H1 (cell line): ENCODE data around the gene STKLD1. TPM values are rescaled to one million over a fixed set of nuclear protein-coding genes. Genes with fewer than 3 reads are reported as not detected.

ENCODE experiments used
- CTCF ChIA-PET: fragments of 300-600 bp; sonication (Branson Sonifier 250); formaldehyde crosslinking; loops from one replicate; lab custom pipeline; 2021; ENCODE audit not compliant: partially characterized antibody; lab: Charles Lee
- POLR2A ChIA-PET: fragments of 300-600 bp; sonication (Branson Sonifier 250); formaldehyde crosslinking; loops from one replicate; lab custom pipeline; 2021; ENCODE audit warnings: inconsistent platforms; ENCODE audit not compliant: partially characterized antibody; lab: Charles Lee
- DNase-seq, 2 experiments: peaks; one replicate each; pipeline versions ENCODE4 v3.0.0 to v3.0.0-alpha.2; 2010 to 2022; ENCODE audit warnings: low spot score in 2 of 2, low read depth in 1 of 2, mixed read lengths in 1 of 2
- FAIRE-seq: peaks from 2 replicates; lab custom pipeline; 2011; peaks lifted over from hg19 to GRCh38; lab: Jason Lieb, UNC
- H2AFZ ChIP-seq: 2 replicates; pipeline ENCODE4 v1.8.1; 2012; ENCODE audit warnings: low read length, inconsistent platforms
- H2AK5ac ChIP-seq: 2 replicates; pipeline ENCODE4 v1.6.1; 2013; ENCODE audit warnings: low read depth, low read length
- H2BK120ac ChIP-seq: replicated peaks from 2 replicates; pipeline ENCODE3; 2013; ENCODE audit warnings: low read depth, low read length, inconsistent platforms
- H2BK12ac ChIP-seq: 2 replicates; pipeline ENCODE4 v1.6.1; 2013; ENCODE audit warnings: low read depth, low read length
- H2BK15ac ChIP-seq: 2 replicates; pipeline ENCODE4 v1.6.1; 2013; ENCODE audit warnings: low read length
- H2BK20ac ChIP-seq: 2 replicates; pipeline ENCODE4 v1.6.1; 2013; ENCODE audit warnings: low read length
- H2BK5ac ChIP-seq: 2 replicates; pipeline ENCODE4 v1.6.1; 2013; ENCODE audit warnings: low read depth, low read length
- H3K14ac ChIP-seq: 2 replicates; pipeline ENCODE4 v1.6.1; 2013; ENCODE audit warnings: inconsistent platforms; ENCODE audit not compliant: insufficient read length
- H3K18ac ChIP-seq: 2 replicates; pipeline ENCODE4 v1.6.1; 2013; ENCODE audit warnings: low read length; ENCODE audit errors: extremely low read depth
- H3K23ac ChIP-seq: 2 replicates; pipeline ENCODE4 v1.6.1; 2013; ENCODE audit warnings: inconsistent platforms; ENCODE audit not compliant: insufficient read length
- H3K23me2 ChIP-seq: 2 replicates; pipeline ENCODE4 v1.6.1; 2013; ENCODE audit warnings: low read depth, low read length
- H3K27ac ChIP-seq: 2 replicates; pipeline ENCODE4 v1.6.1; 2011; ENCODE audit warnings: low read depth, low read length, inconsistent platforms
- H3K27me3 ChIP-seq, 4 experiments: replicated peaks in 1 of 4; 1 replicate in 1 of 4; 2 replicates in 3 of 4; pipeline versions ENCODE4 v1.6.1 to v1.8.1; 2011 to 2013; ENCODE audit warnings: low read length in 3 of 4, mild to moderate bottlenecking in 3 of 4, inconsistent platforms in 2 of 4, mixed read lengths in 2 of 4, moderate library complexity in 1 of 4; ENCODE audit not compliant: control insufficient read depth in 3 of 4, insufficient read depth in 3 of 4; ENCODE audit errors: extremely low read depth in 1 of 4
- H3K36me3 ChIP-seq, 4 experiments: 2 replicates each; pipeline versions ENCODE4 v1.6.1 to v1.8.1; 2011 to 2013; ENCODE audit warnings: mild to moderate bottlenecking in 4 of 4, low read length in 3 of 4, moderate library complexity in 2 of 4, control low read depth in 1 of 4, inconsistent platforms in 1 of 4; ENCODE audit not compliant: insufficient read depth in 4 of 4, control insufficient read depth in 2 of 4
- H3K4ac ChIP-seq: replicated peaks from 2 replicates; pipeline ENCODE3; 2013; ENCODE audit warnings: low read length, low read depth, mixed read lengths, inconsistent platforms; ENCODE audit not compliant: insufficient read length
- H3K4me1 ChIP-seq, 4 experiments: replicated peaks in 1 of 4; 1 replicate in 1 of 4; 2 replicates in 3 of 4; pipeline versions ENCODE4 v1.6.1 to v1.8.1; 2011 to 2013; ENCODE audit warnings: low read length in 3 of 4, inconsistent platforms in 2 of 4, mixed read lengths in 1 of 4; ENCODE audit not compliant: insufficient read depth in 4 of 4, control insufficient read depth in 3 of 4
- H3K4me2 ChIP-seq, 2 experiments: 2 replicates each; pipeline versions ENCODE4 v1.6.1 to v1.8.1; 2011 to 2013; ENCODE audit warnings: low read depth in 2 of 2, low read length in 2 of 2, control low read depth in 1 of 2, inconsistent platforms in 1 of 2, mild to moderate bottlenecking in 1 of 2; ENCODE audit not compliant: insufficient read depth in 1 of 2
- H3K4me3 ChIP-seq, 4 experiments: fragments of 200-600, 300-600 bp in 1 of 4; sonication (generic), shearing (Covaris generic), sonication (Bioruptor Twin) in 1 of 4; 2 replicates each; pipeline versions ENCODE4 v1.5.1 to v1.8.1; 2011 to 2016; ENCODE audit warnings: low read length in 4 of 4, low read depth in 3 of 4, control low read depth in 2 of 4, inconsistent platforms in 2 of 4, mild to moderate bottlenecking in 2 of 4, mixed read lengths in 1 of 4, moderate library complexity in 1 of 4; ENCODE audit not compliant: insufficient read depth in 2 of 4; ENCODE audit errors: extremely low read depth in 1 of 4
- H3K56ac ChIP-seq: replicated peaks from 2 replicates; pipeline ENCODE3; 2013; ENCODE audit warnings: low read depth, mild to moderate bottlenecking, mixed read lengths, low read length, inconsistent platforms; ENCODE audit not compliant: insufficient read length
- H3K79me1 ChIP-seq: 2 replicates; pipeline ENCODE4 v1.6.1; 2013; ENCODE audit warnings: low read depth, low read length, control low read depth
- H3K79me2 ChIP-seq, 2 experiments: 2 replicates each; pipeline versions ENCODE4 v1.6.1 to v1.8.1; 2012 to 2013; ENCODE audit warnings: low read length in 2 of 2, mild to moderate bottlenecking in 2 of 2, inconsistent platforms in 1 of 2; ENCODE audit not compliant: insufficient read depth in 2 of 2, control insufficient read depth in 1 of 2
- H3K9ac ChIP-seq, 4 experiments: replicated peaks in 1 of 4; 1 replicate in 1 of 4; 2 replicates in 3 of 4; pipeline versions ENCODE4 v1.6.1 to v1.8.1; 2011 to 2013; ENCODE audit warnings: low read depth in 3 of 4, low read length in 3 of 4, control low read depth in 2 of 4, mild to moderate bottlenecking in 2 of 4, moderate library complexity in 2 of 4, inconsistent platforms in 1 of 4; ENCODE audit errors: extremely low read depth in 1 of 4
- H3K9me3 ChIP-seq, 2 experiments: 2 replicates each; pipeline versions ENCODE4 v1.6.1 to v1.8.1; 2012 to 2013; ENCODE audit warnings: mild to moderate bottlenecking in 2 of 2, moderate library complexity in 2 of 2, control low read depth in 1 of 2, inconsistent platforms in 1 of 2, low read depth in 1 of 2, low read length in 1 of 2, mixed read lengths in 1 of 2; ENCODE audit not compliant: insufficient read depth in 2 of 2
- H4K20me1 ChIP-seq, 2 experiments: replicated peaks in 1 of 2; 2 replicates each; pipeline versions ENCODE3 to v1.8.1; 2011 to 2013; ENCODE audit warnings: inconsistent platforms in 2 of 2, low read length in 2 of 2, mild to moderate bottlenecking in 1 of 2; ENCODE audit not compliant: insufficient read depth in 2 of 2, control insufficient read depth in 1 of 2
- H4K5ac ChIP-seq: 2 replicates; pipeline ENCODE4 v1.6.1; 2013; ENCODE audit warnings: low read length, low read depth, mixed read lengths, inconsistent platforms; ENCODE audit not compliant: insufficient read length
- H4K8ac ChIP-seq: 2 replicates; pipeline ENCODE4 v1.8.0; 2013; ENCODE audit warnings: mild to moderate bottlenecking, moderate library complexity, low read length, inconsistent platforms; ENCODE audit not compliant: insufficient read depth; ENCODE audit errors: extremely low read depth
- H4K91ac ChIP-seq: replicated peaks from 2 replicates; pipeline ENCODE3; 2013; ENCODE audit warnings: low read length, mixed read lengths, inconsistent platforms; ENCODE audit not compliant: insufficient read length
- BCL11A ChIP-seq, 2 experiments: IDR thresholded peaks; one replicate each; pipeline ENCODE4 v1.6.1; 2011; ENCODE audit warnings: low read depth in 2 of 2, low read length in 2 of 2, mild to moderate bottlenecking in 2 of 2
- BRCA1 ChIP-seq: IDR thresholded peaks from 2 replicates; pipeline ENCODE4 v1.6.1; 2012; ENCODE audit warnings: low read depth, low read length, improper control_type of control experiment
- CEBPB ChIP-seq: IDR thresholded peaks from 2 replicates; pipeline ENCODE4 v1.6.1; 2012; ENCODE audit warnings: low read depth, low read length
- MAFK ChIP-seq: IDR thresholded peaks from 2 replicates; pipeline ENCODE4 v1.6.1; 2012; ENCODE audit warnings: low read depth, mild to moderate bottlenecking, improper control_type of control experiment, low read length
- RBBP5 ChIP-seq: IDR thresholded peaks from 2 replicates; pipeline ENCODE4 v1.7.1; 2012; ENCODE audit warnings: low read depth, mild to moderate bottlenecking, inconsistent platforms, low read length, moderate library complexity, borderline replicate concordance
- SP1 ChIP-seq: IDR thresholded peaks from 2 replicates; pipeline ENCODE4 v1.6.1; 2011; ENCODE audit warnings: low read depth, low read length
- TBP ChIP-seq: IDR thresholded peaks from 2 replicates; pipeline ENCODE4 v1.6.1; 2011; ENCODE audit warnings: low read depth, low read length, improper control_type of control experiment
- WGBS, 2 experiments: shearing (Covaris generic) in 1 of 2; methylation state at CpG; one replicate each; pipeline versions ENCODE4 v1.1.6 to v1.1.7; 2013 to 2015; ENCODE audit warnings: low lambda C conversion rate in 2 of 2, mixed read lengths in 2 of 2, inconsistent platforms in 1 of 2, low coverage in 1 of 2, missing lambda C conversion rate in 1 of 2; ENCODE audit not compliant: insufficient replicate concordance in 2 of 2, insufficient coverage in 1 of 2, insufficient read length in 1 of 2; ENCODE audit errors: extremely low coverage in 1 of 2, missing lambda C conversion rate in 1 of 2; 5-methylcytosine and 5-hydroxymethylcytosine counted together
- polyA plus RNA-seq, 7 experiments: library from polyadenylated mRNA; depleted of rRNA in 3 of 7; stranded (reverse) in 5 of 7; unstranded in 2 of 7; fragments of >200 nt in 5 of 7; fragments of 200-250 nt in 2 of 7; gene quantifications; 1 replicate in 5 of 7; 2 replicates in 1 of 7; 4 replicates in 1 of 7; pipeline versions ENCODE4 v1.2.1 to v1.2.3, GENCODE V29; 2011 to 2013; ENCODE audit warnings: missing spikeins in 2 of 7, mixed read lengths in 2 of 7
- total RNA-seq: library from RNA; stranded (reverse); fragmentation: NEBNext Ultra II Directional; extraction: Animal tissue kit (Norgen Biotek cat#: 25700); gene quantifications from 2 replicates; pipeline ENCODE4 v1.2.1, GENCODE V29; 2021
- TF ChIP-seq, protein P1 (sequence below): IDR thresholded peaks from 2 replicates; pipeline ENCODE4 v1.6.1; 2011; ENCODE audit warnings: low read length, improper control_type of control experiment

The STKLD1 gene
- total and polyA plus RNA-seq, 2 of the 8 experiments (the other 6 are each of a cell fraction or from before 2014, with no cell fraction given): 0.26 TPM; not detected in 1

DNA sequence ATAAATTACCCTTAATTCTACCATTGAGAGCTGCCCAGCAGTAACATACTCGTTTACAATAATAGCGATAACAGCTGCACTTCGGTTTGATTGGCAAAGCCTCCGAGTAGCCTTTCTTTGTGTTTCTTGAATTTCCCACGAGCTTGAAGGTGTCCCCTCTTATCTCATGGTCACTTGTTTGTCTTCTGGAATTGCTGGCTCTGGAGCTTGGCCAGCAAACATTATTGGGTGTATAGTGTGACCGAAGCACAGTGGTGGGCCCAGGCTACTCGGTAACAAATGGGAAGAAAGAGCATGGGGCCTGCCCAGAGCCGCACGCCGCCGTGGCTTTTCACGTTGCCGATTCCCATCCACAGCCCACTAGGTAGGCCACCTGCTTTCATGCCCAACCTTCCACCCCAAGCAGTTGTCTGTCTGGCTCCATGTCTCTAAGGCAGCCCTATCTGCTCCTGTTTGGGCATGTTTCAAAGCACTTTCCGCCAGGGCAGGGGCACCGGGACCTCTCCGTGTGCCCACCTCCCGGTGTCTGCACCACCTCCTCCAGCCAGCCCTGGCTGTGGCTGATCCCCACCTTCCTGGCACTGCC lies 8.7 kb downstream of the STKLD1 start:
- Histone ChIP-seq H3K27me3 (peaks cover 0 to 2% (median 0%) of the 10 kb centered on the region in 4 experiments; a peak in 1 of 7 replicates), H2BK20ac (no peak overlapping the region), H3K23me2 (peaks cover 16% of the 10 kb centered on the region; the same call in 1 of the 2 replicates), H3K9ac (no peak overlapping the region), H2AK5ac (no peak overlapping the region), H2BK5ac (no peak overlapping the region), H3K27ac (no peak overlapping the region), H3K4ac (no peak overlapping the region), H3K23ac (no peak overlapping the region), H2BK12ac (no peak overlapping the region), H3K79me2 (no peaks in the 10 kb centered on the region), H3K36me3 (no peaks in the 10 kb centered on the region; a peak in 1 of 8 replicates), H3K79me1 (no peaks in the 10 kb centered on the region), H3K4me3 (no peak overlapping the region), H3K56ac (no peak overlapping the region), H2BK15ac (no peak overlapping the region), H3K4me2 (no peak overlapping the region), H4K91ac (no peak overlapping the region), H4K8ac (no peak overlapping the region), H3K9me3 (peaks cover 0 to 11% of the 10 kb centered on the region in 2 experiments; a peak in 2 of 4 replicates)
- no peak for FAIRE-seq
- no peak for TF ChIP-seq CEBPB
- TF ChIP-seq TBP: no peak
- no peak for TF ChIP-seq RBBP5
- TF ChIP-seq, protein P1, sequence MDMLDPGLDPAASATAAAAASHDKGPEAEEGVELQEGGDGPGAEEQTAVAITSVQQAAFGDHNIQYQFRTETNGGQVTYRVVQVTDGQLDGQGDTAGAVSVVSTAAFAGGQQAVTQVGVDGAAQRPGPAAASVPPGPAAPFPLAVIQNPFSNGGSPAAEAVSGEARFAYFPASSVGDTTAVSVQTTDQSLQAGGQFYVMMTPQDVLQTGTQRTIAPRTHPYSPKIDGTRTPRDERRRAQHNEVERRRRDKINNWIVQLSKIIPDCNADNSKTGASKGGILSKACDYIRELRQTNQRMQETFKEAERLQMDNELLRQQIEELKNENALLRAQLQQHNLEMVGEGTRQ: no peak
- TF ChIP-seq BCL11A (IDR thresholded peaks at IDR 0.05; ENCODE audit: low read depth in 2 of 2, low read length in 2 of 2): no peak
- no peak for TF ChIP-seq BRCA1
- TF ChIP-seq SP1: no peak
- TF ChIP-seq MAFK: no peak
- TF ChIP-seq, all 59 proteins: peak for 0
- no peak overlapping the region for H3K14ac ChIP-seq
- H3K18ac ChIP-seq: no peak overlapping the region
- 94% methylated on average over 17 of the region's 17 CpGs; no CpG with 5 or more reads in 1 of the 2 experiments for WGBS, 2 experiments
- no peak overlapping the region for H2AFZ ChIP-seq
- no peak overlapping the region for H2BK120ac ChIP-seq
- no peaks in the 10 kb centered on the region; a peak in 1 of 7 replicates for H3K4me1 ChIP-seq
- peaks cover 0 to 15% of the 10 kb centered on the region in 2 experiments for H4K20me1 ChIP-seq
- ChIA-PET CTCF (interaction anchor here (0.5 to 4.7 kb wide), 6 partner anchors 12 to 111 kb away, joined by 3 to 52 read pairs (median 4); no protein-coding TSS in a partner anchor), POLR2A (interaction anchor here (1.0 to 1.6 kb wide), 6 partner anchors 10 to 37 kb away, joined by 3 to 5 read pairs (median 3); partner anchors contain the start of genes MED22, REXO4 and RPL7A)
- DNase-seq: no peak
- no peak overlapping the region for H4K5ac ChIP-seq
